Caco-2 (cell line): ENCODE results near the gene STUM. TPM values are rescaled to one million over a fixed set of nuclear protein-coding genes. Genes with fewer than 3 reads are reported as not detected.

Experiments
- BruUV-seq: library from RNA; stranded (reverse); fragments of 400-500 nt; replicated peaks from 2 replicates; lab custom pipeline; 2021; lab: Mats Ljungman, UMichigan
- CTCF ChIA-PET: fragments of 300-600 bp; sonication (Branson Sonifier 250); formaldehyde crosslinking; loops from one replicate; lab custom pipeline; 2022; ENCODE audit warnings: antibody characterized with exemption; lab: Charles Lee
- POLR2A ChIA-PET: fragments of 300-600 bp; sonication (Branson Sonifier 250); formaldehyde crosslinking; loops from one replicate; lab custom pipeline; 2022; ENCODE audit warnings: antibody characterized with exemption; lab: Charles Lee
- DNase-seq, 2 experiments: peaks; one replicate each; pipeline versions ENCODE4 v3.0.0 to v3.0.0-alpha.2; 2020 to 2022
- H3K27me3 ChIP-seq: replicated peaks from 2 replicates; pipeline ENCODE4 v1.6.0; 2011; ENCODE audit warnings: low read length; ENCODE audit not compliant: control insufficient read depth, insufficient read depth
- H3K36me3 ChIP-seq: 2 replicates; pipeline ENCODE4 v1.5.1; 2011; ENCODE audit warnings: low read length; ENCODE audit not compliant: control insufficient read depth, insufficient read depth
- H3K4me1 ChIP-seq: fragments of 250-450 bp; sonication (Bioruptor Pico); 2 replicates; pipeline ENCODE4 v1.5.1; 2020; ENCODE audit warnings: mild to moderate bottlenecking
- H3K4me3 ChIP-seq: 2 replicates; pipeline ENCODE4 v1.5.1; 2011; ENCODE audit warnings: low read depth, mild to moderate bottlenecking, control low read depth, low read length
- H3K9me3 ChIP-seq: fragments of 250-450 bp; sonication (Bioruptor Pico); 2 replicates; pipeline ENCODE4 v1.5.1; 2020; ENCODE audit warnings: mild to moderate bottlenecking, moderate library complexity
- H3K27ac Mint-ChIP-seq: one replicate; pipeline ENCODE4 v1.8.0; 2022; ENCODE audit warnings: mixed read lengths; ENCODE audit not compliant: unreplicated experiment
- H3K27me3 Mint-ChIP-seq: one replicate; pipeline ENCODE4 v1.8.0; 2022; ENCODE audit warnings: mixed read lengths; ENCODE audit not compliant: insufficient read depth, unreplicated experiment
- H3K36me3 Mint-ChIP-seq: one replicate; pipeline ENCODE4 v1.8.0; 2022; ENCODE audit warnings: mild to moderate bottlenecking, mixed read lengths; ENCODE audit not compliant: insufficient read depth, unreplicated experiment
- H3K4me1 Mint-ChIP-seq: one replicate; pipeline ENCODE4 v1.8.0; 2022; ENCODE audit warnings: low read depth, mixed read lengths; ENCODE audit not compliant: unreplicated experiment
- H3K4me3 Mint-ChIP-seq: one replicate; pipeline ENCODE4 v1.8.0; 2022; ENCODE audit warnings: mild to moderate bottlenecking, moderate library complexity, mixed read lengths; ENCODE audit not compliant: unreplicated experiment
- H3K9me3 Mint-ChIP-seq: one replicate; pipeline ENCODE4 v1.8.0; 2022; ENCODE audit warnings: mixed read lengths; ENCODE audit not compliant: unreplicated experiment
- CTCF ChIP-seq, 2 experiments: fragments of 200-600 bp in 1 of 2; IDR thresholded peaks; 1 replicate in 1 of 2; 2 replicates in 1 of 2; pipeline versions ENCODE4 v1.5.1 to v1.8.0; 2011 to 2022; ENCODE audit warnings: antibody characterized with exemption in 1 of 2, control low read depth in 1 of 2, inconsistent platforms in 1 of 2, low read depth in 1 of 2, low read length in 1 of 2, mild to moderate bottlenecking in 1 of 2, moderate library complexity in 1 of 2; ENCODE audit not compliant: insufficient read depth in 1 of 2, severe bottlenecking in 1 of 2, unreplicated experiment in 1 of 2
- intact Hi-C: fragments of 100-400 bp; cut with micrococcal nuclease; formaldehyde crosslinking; loops from one replicate; pipeline ENCODE4 v1.10.0; 2022; ENCODE audit not compliant: unreplicated experiment
- total RNA-seq: library from RNA; stranded (reverse); gene quantifications from 2 replicates; pipeline ENCODE4 v1.2.3, GENCODE V29; 2022

Gene STUM
- total RNA-seq, 1 experiment from 2014 or later, result 1.7 TPM

- H3K36me3 ChIP-seq, result no peaks in the 10 kb centered on the region
- H3K27me3 Mint-ChIP-seq, result no peaks in the 10 kb centered on the region
- CTCF ChIA-PET, result interaction anchor here (0.6 to 0.7 kb wide), 2 partner anchors 100 to 529 kb away, joined by 4 to 13 read pairs; no protein-coding TSS in a partner anchor
- H3K4me1 Mint-ChIP-seq, result peaks cover 12% of the 10 kb centered on the region
- POLR2A ChIA-PET, result no interaction called here
- intact Hi-C loops, result no loop called here
- H3K9me3 ChIP-seq, result peaks cover 9% of the 10 kb centered on the region; the same call in 1 of the 2 replicates
- no peak overlapping the region for H3K4me3 ChIP-seq
- H3K27ac Mint-ChIP-seq, result no peak overlapping the region
- no peak for TF ChIP-seq CTCF (IDR thresholded peaks at IDR 0.05; ENCODE audit: insufficient read depth in 1 of 2, low read depth in 1 of 2, low read length in 1 of 2, severe bottlenecking in 1 of 2, unreplicated experiment in 1 of 2)
- no peak for DNase-seq
- no peaks in the 10 kb centered on the region for H3K4me1 ChIP-seq
- no TSS peak for BruUV-seq
- H3K36me3 Mint-ChIP-seq, result no peaks in the 10 kb centered on the region
- no peak overlapping the region for H3K4me3 Mint-ChIP-seq
- peaks cover 10% of the 10 kb centered on the region for H3K9me3 Mint-ChIP-seq
- H3K27me3 ChIP-seq, result no peaks in the 10 kb centered on the region
Observed at GRCh38 chr1:226624526-226624925, 76.0 kb downstream of the STUM start.

GRCh38 chr1:226625326-226625725 is 76.8 kb downstream of the STUM start:
- no peak overlapping the region for H3K27ac Mint-ChIP-seq
- no TSS peak for BruUV-seq

GRCh38 chr1:226625832-226626576 is 77.4 kb downstream of the STUM start:
- Mint-ChIP-seq H3K9me3 (peaks cover 7% of the 10 kb centered on the region), H3K4me1 (peaks cover 12% of the 10 kb centered on the region), H3K27me3 (no peaks in the 10 kb centered on the region), H3K36me3 (no peaks in the 10 kb centered on the region), H3K27ac (no peak overlapping the region), H3K4me3 (no peak overlapping the region)
- no TSS peak for BruUV-seq
- POLR2A ChIA-PET, result no interaction called here
- no peak for TF ChIP-seq CTCF (IDR thresholded peaks at IDR 0.05; ENCODE audit: insufficient read depth in 1 of 2, low read depth in 1 of 2, low read length in 1 of 2, severe bottlenecking in 1 of 2, unreplicated experiment in 1 of 2)
- intact Hi-C loops, result no loop called here
- Histone ChIP-seq H3K9me3 (peaks cover 9% of the 10 kb centered on the region; the same call in 1 of the 2 replicates), H3K4me1 (no peaks in the 10 kb centered on the region), H3K36me3 (no peaks in the 10 kb centered on the region), H3K27me3 (no peaks in the 10 kb centered on the region), H3K4me3 (no peak overlapping the region)
- no peak for DNase-seq
- CTCF ChIA-PET, result interaction anchor here (0.7 to 1.0 kb wide), 2 partner anchors 13 to 201 kb away, joined by 5 to 9 read pairs; no protein-coding TSS in a partner anchor

More at GRCh38 chr1:226625326-226625725, 76.8 kb downstream of the STUM start:
- Mint-ChIP-seq H3K36me3 (no peaks in the 10 kb centered on the region), H3K4me1 (peaks cover 12% of the 10 kb centered on the region), H3K27me3 (no peaks in the 10 kb centered on the region), H3K9me3 (peaks cover 10% of the 10 kb centered on the region), H3K4me3 (no peak overlapping the region)
- Histone ChIP-seq H3K9me3 (peaks cover 9% of the 10 kb centered on the region; the same call in 1 of the 2 replicates), H3K36me3 (no peaks in the 10 kb centered on the region), H3K4me3 (no peak overlapping the region), H3K4me1 (no peaks in the 10 kb centered on the region), H3K27me3 (no peaks in the 10 kb centered on the region)
- DNase-seq, result no peak
- intact Hi-C loops, result no loop called here
- TF ChIP-seq CTCF (IDR thresholded peaks at IDR 0.05; ENCODE audit: insufficient read depth in 1 of 2, low read depth in 1 of 2, low read length in 1 of 2, severe bottlenecking in 1 of 2, unreplicated experiment in 1 of 2), result no peak
- POLR2A ChIA-PET, result no interaction called here
- CTCF ChIA-PET, result no interaction called here
